GM13977 (cell line): ENCODE data around the gene PRKCE.
A peak's percentile ranks its signal among the peaks of the same experiment; 100 is the strongest.

ENCODE experiments used
- DNase-seq: peaks from one replicate; pipeline ENCODE4 v3.0.0; 2012; ENCODE audit warnings: low spot score
- CTCF ChIP-seq: IDR thresholded peaks from 2 replicates; pipeline ENCODE4 v1.5.1; 2012; ENCODE audit warnings: mild to moderate bottlenecking, control low read depth; ENCODE audit not compliant: insufficient read depth; ENCODE audit errors: extremely low read depth, missing control alignments
- in situ Hi-C: fragments of 300-500 bp; cut with MboI; formaldehyde crosslinking; loops from one replicate; pipeline ENCODE4 v1.12.0; 2022; ENCODE audit warnings: low sequenced_read_pairs, low pct_unique_long_range_greater_than_20kb, mixed read lengths, inconsistent platforms; ENCODE audit not compliant: unreplicated experiment

PRKCE gene

DNA sequence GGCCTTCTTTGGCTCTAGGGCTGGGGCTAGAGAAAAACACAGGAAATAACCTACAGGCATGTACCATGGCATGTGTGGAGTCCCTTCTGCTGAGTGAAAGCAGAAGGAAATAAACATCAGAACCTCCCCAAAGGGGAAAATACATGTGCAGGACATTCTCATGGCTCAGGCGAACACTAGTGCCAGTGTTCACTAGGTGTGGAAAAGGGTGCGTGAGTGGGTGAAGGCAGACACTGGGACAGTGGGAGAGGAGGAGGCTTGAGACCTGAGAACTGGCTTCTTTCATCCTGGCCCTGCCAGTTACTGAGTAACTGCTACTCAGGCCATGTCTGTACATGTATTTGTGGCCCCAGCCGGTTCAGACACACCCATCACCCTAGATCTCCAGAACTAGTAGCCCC lies 268.2 kb downstream of the PRKCE start:
- TF ChIP-seq CTCF: no peak
- in situ Hi-C loops: no loop called here

GRCh38 chr2:45921921-45922320 lies 270.4 kb downstream of the PRKCE start:
- no peak for TF ChIP-seq CTCF
- in situ Hi-C loops: no loop called here
- DNase-seq: no peak

More for the DNA sequence above, 268.2 kb downstream of the PRKCE start:
- DNase-seq: peak; percentile 51

DNA sequence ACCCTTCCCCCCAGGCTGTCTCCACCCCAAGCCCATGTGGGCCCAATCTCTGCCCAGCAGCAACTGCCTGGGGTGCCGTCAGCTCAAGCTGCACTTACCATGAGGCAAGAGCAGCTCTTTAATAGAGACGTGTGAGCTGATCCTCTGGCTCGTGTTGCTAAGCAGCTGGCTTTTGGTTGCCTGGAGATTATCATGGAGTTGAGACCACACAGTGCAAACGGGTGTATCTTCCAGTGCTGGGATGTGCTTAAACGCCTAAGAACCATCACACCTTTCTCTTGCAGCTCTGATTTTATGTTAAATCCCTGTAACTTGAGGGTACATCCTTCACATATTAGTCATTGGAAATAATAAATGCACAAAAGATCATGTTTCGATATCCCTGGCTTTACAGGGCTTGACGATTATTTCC lies 271.1 kb downstream of the PRKCE start:
- in situ Hi-C loops: no loop called here
- no peak for DNase-seq
- no peak for TF ChIP-seq CTCF

GRCh38 chr2:45923701-45924100 lies 272.2 kb downstream of the PRKCE start:
- TF ChIP-seq CTCF: no peak
- no peak for DNase-seq
- in situ Hi-C loops: no loop called here

GRCh38 chr2:45925026-45925425 lies 273.6 kb downstream of the PRKCE start:
- DNase-seq: no peak
- in situ Hi-C loops: no loop called here
- TF ChIP-seq CTCF: no peak

DNA sequence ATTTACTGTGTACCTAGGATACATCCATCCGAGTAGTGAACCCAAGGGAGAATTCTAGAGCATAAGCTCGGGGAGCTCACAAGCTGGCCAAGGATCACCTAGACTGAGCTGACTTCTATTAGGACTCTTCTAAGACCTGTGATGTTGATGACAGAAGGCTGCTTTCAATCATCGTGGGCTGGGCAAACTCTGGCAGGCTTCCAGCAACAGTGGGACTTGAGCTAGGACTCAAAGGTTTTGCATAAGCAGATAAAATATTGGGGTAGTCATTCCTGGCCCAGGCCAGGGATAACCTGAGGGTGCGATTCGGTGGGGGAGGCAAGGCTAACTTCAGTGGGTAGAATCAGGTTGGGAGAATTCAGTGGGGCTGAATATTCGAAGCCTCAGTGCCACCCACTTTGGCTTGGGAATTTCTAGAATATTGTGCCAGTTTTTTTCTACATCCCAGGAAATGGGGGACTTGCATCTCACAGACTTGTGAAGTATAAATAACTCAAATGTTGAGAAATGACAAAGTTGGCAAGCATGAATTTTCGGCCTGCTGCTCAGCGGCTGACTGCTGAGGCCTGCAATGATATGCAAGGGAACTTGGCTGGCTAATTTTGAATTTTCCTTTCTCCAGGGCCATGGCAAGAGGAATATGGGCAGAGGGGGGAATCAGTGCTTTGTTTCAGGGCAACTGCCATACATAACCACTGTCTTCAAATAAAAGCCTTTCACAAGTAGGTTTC lies 274.3 kb downstream of the PRKCE start:
- no peak for TF ChIP-seq CTCF
- in situ Hi-C loops: no loop called here
- DNase-seq: no peak
